Progenitor cell of endocrine pancreas (in vitro differentiated cells): ENCODE results near the gene PTGER3. TPM values are rescaled to one million over a fixed set of nuclear protein-coding genes. Genes with fewer than 3 reads are reported as not detected.

Experiments
- DNase-seq: peaks from one replicate; pipeline ENCODE4 v3.0.0; 2021; ENCODE audit warnings: low spot score; ENCODE audit not compliant: unreplicated experiment
- H3K27ac Mint-ChIP-seq: 2 replicates; pipeline ENCODE4 v1.8.0; 2021; ENCODE audit warnings: mild to moderate bottlenecking, moderate library complexity, mixed read lengths
- H3K27me3 Mint-ChIP-seq: 2 replicates; pipeline ENCODE4 v1.8.0; 2021; ENCODE audit warnings: mixed read lengths
- H3K36me3 Mint-ChIP-seq: 2 replicates; pipeline ENCODE4 v1.8.0; 2022; ENCODE audit warnings: mixed read lengths; ENCODE audit not compliant: insufficient read depth
- H3K4me1 Mint-ChIP-seq: 2 replicates; pipeline ENCODE4 v1.8.0; 2021; ENCODE audit warnings: low read depth, mixed read lengths
- H3K4me3 Mint-ChIP-seq: 2 replicates; pipeline ENCODE4 v1.8.0; 2021; ENCODE audit warnings: low read depth, mild to moderate bottlenecking, moderate library complexity, mixed read lengths
- H3K9me3 Mint-ChIP-seq: 2 replicates; pipeline ENCODE4 v1.8.0; 2021; ENCODE audit warnings: low read depth, mixed read lengths
- total RNA-seq: library from RNA; stranded (reverse); gene quantifications from 2 replicates; pipeline ENCODE4 v1.2.1, GENCODE V29; 2021
- TF ChIP-seq, protein P1 (sequence below): fragments of 200-600 bp; sonication (generic); IDR thresholded peaks from one replicate; pipeline ENCODE4 v1.5.0; 2021; ENCODE audit warnings: antibody characterized with exemption, mild to moderate bottlenecking; ENCODE audit not compliant: unreplicated experiment

PTGER3 gene
- total RNA-seq, 1 donor from 2014 or later, result 3.1 TPM

DNA sequence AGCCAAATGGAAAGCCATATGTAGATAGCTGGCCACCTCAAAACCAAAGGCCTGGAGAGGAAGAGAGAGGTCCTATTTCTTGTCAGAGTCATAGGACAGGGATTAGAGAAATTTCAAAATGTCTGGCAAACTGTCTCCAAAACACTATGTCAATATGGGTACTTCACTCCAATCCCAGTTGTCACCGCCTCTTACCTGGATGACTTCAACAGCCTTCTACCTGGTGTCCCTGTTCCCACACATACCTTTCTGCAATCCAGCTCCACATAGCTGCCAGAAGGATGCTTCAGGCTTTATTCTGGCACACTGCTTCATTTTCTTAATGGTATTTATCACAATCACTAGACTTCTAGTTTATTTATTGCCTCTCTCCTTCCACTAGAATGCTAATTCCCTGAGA lies 14.5 kb downstream of the PTGER3 start:
- H3K27me3 Mint-ChIP-seq, result no peaks in the 10 kb centered on the region
- DNase-seq, result no peak
- no peaks in the 10 kb centered on the region for H3K4me1 Mint-ChIP-seq
- H3K4me3 Mint-ChIP-seq, result no peak overlapping the region
- H3K27ac Mint-ChIP-seq, result no peak overlapping the region
- H3K9me3 Mint-ChIP-seq, result no peaks in the 10 kb centered on the region
- TF ChIP-seq, protein P1, sequence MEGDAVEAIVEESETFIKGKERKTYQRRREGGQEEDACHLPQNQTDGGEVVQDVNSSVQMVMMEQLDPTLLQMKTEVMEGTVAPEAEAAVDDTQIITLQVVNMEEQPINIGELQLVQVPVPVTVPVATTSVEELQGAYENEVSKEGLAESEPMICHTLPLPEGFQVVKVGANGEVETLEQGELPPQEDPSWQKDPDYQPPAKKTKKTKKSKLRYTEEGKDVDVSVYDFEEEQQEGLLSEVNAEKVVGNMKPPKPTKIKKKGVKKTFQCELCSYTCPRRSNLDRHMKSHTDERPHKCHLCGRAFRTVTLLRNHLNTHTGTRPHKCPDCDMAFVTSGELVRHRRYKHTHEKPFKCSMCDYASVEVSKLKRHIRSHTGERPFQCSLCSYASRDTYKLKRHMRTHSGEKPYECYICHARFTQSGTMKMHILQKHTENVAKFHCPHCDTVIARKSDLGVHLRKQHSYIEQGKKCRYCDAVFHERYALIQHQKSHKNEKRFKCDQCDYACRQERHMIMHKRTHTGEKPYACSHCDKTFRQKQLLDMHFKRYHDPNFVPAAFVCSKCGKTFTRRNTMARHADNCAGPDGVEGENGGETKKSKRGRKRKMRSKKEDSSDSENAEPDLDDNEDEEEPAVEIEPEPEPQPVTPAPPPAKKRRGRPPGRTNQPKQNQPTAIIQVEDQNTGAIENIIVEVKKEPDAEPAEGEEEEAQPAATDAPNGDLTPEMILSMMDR, result no peak
- H3K36me3 Mint-ChIP-seq, result no peaks in the 10 kb centered on the region

DNA sequence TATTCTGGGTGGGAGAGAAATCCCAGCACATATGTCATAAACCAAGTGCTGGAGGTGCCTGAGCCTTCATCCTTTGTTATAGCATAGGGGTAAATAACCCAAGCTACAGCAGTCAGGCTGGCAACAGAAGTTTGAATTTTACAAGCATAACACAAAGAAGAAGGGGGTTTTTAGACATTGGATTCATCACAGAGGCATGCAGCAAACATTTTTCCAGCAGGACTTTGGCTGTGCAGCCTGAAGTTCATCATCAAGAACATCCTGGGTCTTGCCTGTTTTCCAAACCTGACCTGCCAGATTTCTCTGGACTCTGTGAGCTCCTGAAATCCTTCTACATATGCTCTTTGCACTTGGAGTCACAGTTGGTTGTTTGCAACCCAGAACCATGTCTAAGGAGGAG lies 16.2 kb downstream of the PTGER3 start:
- Mint-ChIP-seq H3K36me3 (no peaks in the 10 kb centered on the region), H3K27me3 (no peaks in the 10 kb centered on the region), H3K9me3 (no peaks in the 10 kb centered on the region), H3K4me1 (no peaks in the 10 kb centered on the region), H3K27ac (no peak overlapping the region), H3K4me3 (no peak overlapping the region)
- no peak for DNase-seq
- TF ChIP-seq, protein P1, result no peak

DNA sequence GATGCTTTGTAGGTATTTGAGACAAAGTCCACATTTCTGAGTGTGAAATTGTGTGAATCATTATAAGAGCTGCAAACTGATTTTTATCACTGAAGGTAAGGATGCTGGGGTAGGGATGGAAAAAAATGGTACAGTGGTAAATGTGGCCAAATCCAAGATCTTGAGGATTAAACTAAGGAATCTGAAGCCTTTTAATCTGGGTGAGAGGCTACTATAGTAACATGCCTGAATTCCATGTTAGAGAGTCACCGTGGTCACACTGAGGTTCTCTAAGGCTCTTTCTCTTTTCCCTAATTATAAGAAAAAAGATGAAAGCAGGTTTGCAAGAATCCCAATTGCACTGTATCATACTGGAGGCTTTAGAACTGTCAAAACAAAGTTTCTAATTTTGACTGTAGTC lies 17.6 kb downstream of the PTGER3 start:
- H3K27ac Mint-ChIP-seq, result no peak overlapping the region
- H3K27me3 Mint-ChIP-seq, result no peaks in the 10 kb centered on the region
- no peaks in the 10 kb centered on the region for H3K4me1 Mint-ChIP-seq
- no peak for DNase-seq
- no peaks in the 10 kb centered on the region for H3K9me3 Mint-ChIP-seq
- H3K36me3 Mint-ChIP-seq, result no peaks in the 10 kb centered on the region
- TF ChIP-seq, protein P1, result no peak
- H3K4me3 Mint-ChIP-seq, result no peak overlapping the region

DNA sequence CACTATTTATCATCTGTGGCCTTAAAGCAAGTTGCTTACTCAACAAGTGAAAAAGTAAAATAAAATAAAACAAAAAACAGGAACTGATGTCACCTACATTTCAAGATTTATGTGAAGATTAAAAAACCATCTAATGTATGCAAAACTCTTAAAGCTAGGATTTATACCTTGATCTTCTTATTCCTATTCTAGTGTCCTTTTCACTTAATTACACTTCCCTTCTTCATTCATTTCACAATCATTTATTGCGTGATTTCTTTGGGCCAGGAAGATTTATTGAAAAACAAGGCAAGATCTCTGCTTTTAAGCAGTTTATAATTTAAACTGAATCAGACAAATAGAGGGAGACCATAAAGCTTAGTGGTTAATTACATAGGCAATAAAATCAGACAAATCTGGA lies 18.6 kb downstream of the PTGER3 start:
- no peaks in the 10 kb centered on the region for H3K4me1 Mint-ChIP-seq
- H3K4me3 Mint-ChIP-seq, result no peak overlapping the region
- H3K27ac Mint-ChIP-seq, result no peak overlapping the region
- DNase-seq, result no peak
- H3K36me3 Mint-ChIP-seq, result no peaks in the 10 kb centered on the region
- TF ChIP-seq, protein P1, result no peak
- H3K9me3 Mint-ChIP-seq, result no peaks in the 10 kb centered on the region
- no peaks in the 10 kb centered on the region for H3K27me3 Mint-ChIP-seq

DNA sequence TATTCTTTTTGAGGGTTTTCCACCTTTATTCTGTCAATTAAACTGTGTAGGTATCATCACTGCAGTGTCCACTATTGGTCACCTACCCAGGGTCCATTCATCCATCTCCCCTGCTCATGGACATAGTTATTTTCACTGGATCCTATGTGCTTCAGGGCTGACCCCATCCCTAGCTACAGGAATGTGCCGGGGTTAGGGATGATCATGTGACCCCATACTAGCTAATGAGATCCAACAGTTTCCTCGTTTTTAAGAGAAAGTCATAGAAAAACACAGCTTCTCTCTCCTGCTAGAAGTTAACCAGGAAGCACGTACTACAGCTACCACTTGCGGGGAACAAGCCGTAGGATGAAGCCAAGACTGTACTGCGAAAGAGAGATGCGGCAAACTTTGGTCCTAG lies 19.6 kb downstream of the PTGER3 start:
- Mint-ChIP-seq H3K9me3 (no peaks in the 10 kb centered on the region), H3K36me3 (no peaks in the 10 kb centered on the region), H3K4me1 (no peaks in the 10 kb centered on the region), H3K4me3 (no peak overlapping the region), H3K27me3 (no peaks in the 10 kb centered on the region), H3K27ac (no peak overlapping the region)
- TF ChIP-seq, protein P1, result no peak
- no peak for DNase-seq
